ENCODE measurements around the gene DCAF7. TPM values are rescaled to one million over a fixed set of nuclear protein-coding genes. Genes with fewer than 3 reads are reported as not detected.

Gene DCAF7
- total and polyA plus RNA-seq, 3 donors from 2014 or later: 51.7 to 164 (median 66.8) TPM

GRCh38 chr17:63622574-63623390 lies 72.5 kb downstream of the DCAF7 start:
- DNase-seq: peak; percentile 64
- Histone ChIP-seq H3K27me3 (no peaks in the 10 kb centered on the region), H3K4me1 (peaks cover 5% of the 10 kb centered on the region), H3K9me3 (no peaks in the 10 kb centered on the region), H3K4me3 (peak overlapping the region; percentile 66 to 76), H3K36me3 (ENCODE audit: low read depth, missing control alignments) (no peaks in the 10 kb centered on the region), H3K27ac (peak overlapping the region; percentile 76 to 91)
- WGBS, 2 donors: 0 to 1% methylated on average over 16 to 66 of the region's 100 CpGs
- no peak for TF ChIP-seq CTCF (IDR thresholded peaks at IDR 0.05)
- TF ChIP-seq POLR2A (IDR thresholded peaks at IDR 0.05): no peak
- intact Hi-C loops (cut with DNase I; ENCODE audit: low total_unique reads): loop anchor here (10.0 kb wide), 1 partner anchor 192 kb away; no protein-coding TSS in a partner anchor

GRCh38 chr17:63623786-63624530 lies 73.7 kb downstream of the DCAF7 start:
- Histone ChIP-seq H3K27ac (peak overlapping the region in 1 of 2 donors; percentile 91), H3K27me3 (no peaks in the 10 kb centered on the region), H3K9me3 (no peaks in the 10 kb centered on the region), H3K4me1 (peaks cover 5% of the 10 kb centered on the region), H3K36me3 (ENCODE audit: low read depth, missing control alignments) (no peaks in the 10 kb centered on the region), H3K4me3 (peak overlapping the region in 1 of 2 donors; percentile 66)
- intact Hi-C loops (cut with DNase I; ENCODE audit: low total_unique reads): loop anchor here (10.0 kb wide), 1 partner anchor 191 kb away; no protein-coding TSS in a partner anchor
- DNase-seq: no peak
- TF ChIP-seq CTCF (IDR thresholded peaks at IDR 0.05): no peak
- no peak for TF ChIP-seq POLR2A (IDR thresholded peaks at IDR 0.05)
- WGBS, 2 donors: 22 to 23% methylated on average over 7 of the region's 7 CpGs

GRCh38 chr17:63624531-63624880 lies 74.2 kb downstream of the DCAF7 start:
- H3K4me1 ChIP-seq: peaks cover 5% of the 10 kb centered on the region
- DNase-seq: no peak

GRCh38 chr17:63626551-63627180 lies 76.4 kb downstream of the DCAF7 start:
- peaks cover 5% of the 10 kb centered on the region for H3K4me1 ChIP-seq
- no peaks in the 10 kb centered on the region for H3K27me3 ChIP-seq
- intact Hi-C loops (cut with DNase I; ENCODE audit: low total_unique reads): loop anchor here (10.0 kb wide), 1 partner anchor 188 kb away; no protein-coding TSS in a partner anchor
- no peaks in the 10 kb centered on the region for H3K36me3 ChIP-seq (ENCODE audit: low read depth, missing control alignments)
- H3K9me3 ChIP-seq: no peaks in the 10 kb centered on the region
- TF ChIP-seq CTCF (IDR thresholded peaks at IDR 0.05) (no peak), POLR2A (IDR thresholded peaks at IDR 0.05) (no peak)
- WGBS, 2 donors: 53 to 58% methylated on average over 4 of the region's 4 CpGs
- no peak overlapping the region for H3K4me3 ChIP-seq
- H3K27ac ChIP-seq: no peak overlapping the region
- no peak for DNase-seq

More at GRCh38 chr17:63624531-63624880, 74.2 kb downstream of the DCAF7 start:
- Histone ChIP-seq H3K4me3 (no peak overlapping the region), H3K9me3 (no peaks in the 10 kb centered on the region), H3K27ac (no peak overlapping the region), H3K27me3 (no peaks in the 10 kb centered on the region), H3K36me3 (ENCODE audit: low read depth, missing control alignments) (no peaks in the 10 kb centered on the region)
- intact Hi-C loops (cut with DNase I; ENCODE audit: low total_unique reads): loop anchor here (10.0 kb wide), 1 partner anchor 190 kb away; no protein-coding TSS in a partner anchor
- WGBS, 2 donors: 62 to 79% methylated on average over 1 of the region's 1 CpG
- TF ChIP-seq POLR2A (IDR thresholded peaks at IDR 0.05) (no peak), CTCF (IDR thresholded peaks at IDR 0.05) (no peak)
